Osteoblast (primary cell): Measurements from ENCODE around the gene MYL6. TPM values are rescaled to one million over a fixed set of nuclear protein-coding genes. Genes with fewer than 3 reads are reported as not detected.

Experiments
- DNase-seq: peaks from one replicate; pipeline ENCODE4 v3.0.0; 2011; ENCODE audit warnings: low spot score, mixed read lengths; ENCODE audit not compliant: insufficient read length; ENCODE audit errors: missing footprints
- H2AFZ ChIP-seq: 2 replicates; pipeline ENCODE4 v1.6.0; 2011; ENCODE audit warnings: mild to moderate bottlenecking, low read length
- H3K27ac ChIP-seq: 2 replicates; pipeline ENCODE4 v1.5.1; 2011; ENCODE audit warnings: mild to moderate bottlenecking, low read depth, low read length, moderate library complexity
- H3K27me3 ChIP-seq: 2 replicates; pipeline ENCODE4 v1.6.0; 2012; ENCODE audit warnings: mild to moderate bottlenecking, control low read depth, inconsistent platforms, low read length, moderate library complexity; ENCODE audit not compliant: insufficient read depth
- H3K36me3 ChIP-seq: 2 replicates; pipeline ENCODE4 v1.5.1; 2011; ENCODE audit warnings: mild to moderate bottlenecking, low read length, control low read depth, moderate library complexity; ENCODE audit not compliant: insufficient read depth
- H3K4me1 ChIP-seq: 2 replicates; pipeline ENCODE4 v1.5.1; 2011; ENCODE audit warnings: mild to moderate bottlenecking, low read length, control low read depth, moderate library complexity; ENCODE audit not compliant: insufficient read depth
- H3K4me2 ChIP-seq: 2 replicates; pipeline ENCODE4 v1.6.0; 2011; ENCODE audit warnings: mild to moderate bottlenecking, low read length; ENCODE audit not compliant: insufficient read depth
- H3K4me3 ChIP-seq: fragments of 200-600 bp; sonication (generic); 3 replicates; pipeline ENCODE4 v1.5.1; 2012; ENCODE audit warnings: mild to moderate bottlenecking, low read length, inconsistent platforms; ENCODE audit not compliant: insufficient read depth
- H3K79me2 ChIP-seq: 2 replicates; pipeline ENCODE4 v1.6.0; 2012; ENCODE audit warnings: mild to moderate bottlenecking, low read length, control low read depth, inconsistent platforms; ENCODE audit not compliant: insufficient read depth
- H3K9me3 ChIP-seq: 2 replicates; pipeline ENCODE4 v1.5.1; 2011; ENCODE audit warnings: low read depth, low read length, control low read depth
- H4K20me1 ChIP-seq: 2 replicates; pipeline ENCODE4 v1.6.0; 2012; ENCODE audit warnings: mild to moderate bottlenecking, low read length, control low read depth; ENCODE audit not compliant: insufficient read depth
- total RNA-seq: library from RNA; depleted of rRNA; stranded (reverse); fragments of >200 nt; gene quantifications from 2 replicates; pipeline ENCODE4 v1.2.3, GENCODE V29; 2012
- TF ChIP-seq, protein P1 (sequence below): IDR thresholded peaks from 2 replicates; pipeline ENCODE4 v1.5.1; 2011; ENCODE audit warnings: mild to moderate bottlenecking, low read depth, low read length, moderate library complexity; ENCODE audit errors: extremely low read depth

MYL6 gene
- total RNA-seq, 1 donor, result 873 TPM

DNA sequence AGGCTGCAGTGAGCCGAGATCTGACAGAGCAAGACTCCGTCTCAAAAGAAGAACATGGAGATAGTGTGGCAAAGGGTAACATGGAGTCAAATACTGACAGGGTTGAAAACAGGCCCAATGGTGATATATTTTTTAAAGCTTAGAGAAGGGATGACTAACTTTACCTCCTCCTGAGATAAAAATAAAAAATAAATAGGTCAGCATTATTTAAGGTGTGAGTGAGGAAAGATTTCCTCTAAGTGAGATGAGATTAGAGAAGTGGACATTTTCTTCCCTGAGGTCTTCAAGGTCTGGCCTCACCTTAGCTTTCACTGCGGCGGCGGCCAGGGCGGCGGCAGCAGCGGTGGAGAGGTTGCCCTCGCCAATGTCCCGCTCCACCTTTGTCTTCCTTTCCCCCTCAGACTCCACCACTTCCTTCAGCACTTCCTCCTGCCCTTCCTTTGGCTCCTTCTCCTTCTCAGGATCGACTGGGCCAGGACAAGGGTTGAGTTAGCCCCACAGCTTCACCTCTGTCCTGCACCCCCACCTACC lies 11.1 kb downstream of the MYL6 start:
- no peaks in the 10 kb centered on the region for H3K9me3 ChIP-seq
- H3K27me3 ChIP-seq, result no peaks in the 10 kb centered on the region
- H3K4me3 ChIP-seq, result no peak overlapping the region
- no peak for DNase-seq
- no peaks in the 10 kb centered on the region for H3K79me2 ChIP-seq
- H3K4me1 ChIP-seq, result no peaks in the 10 kb centered on the region
- no peak overlapping the region for H3K27ac ChIP-seq
- TF ChIP-seq, protein P1, sequence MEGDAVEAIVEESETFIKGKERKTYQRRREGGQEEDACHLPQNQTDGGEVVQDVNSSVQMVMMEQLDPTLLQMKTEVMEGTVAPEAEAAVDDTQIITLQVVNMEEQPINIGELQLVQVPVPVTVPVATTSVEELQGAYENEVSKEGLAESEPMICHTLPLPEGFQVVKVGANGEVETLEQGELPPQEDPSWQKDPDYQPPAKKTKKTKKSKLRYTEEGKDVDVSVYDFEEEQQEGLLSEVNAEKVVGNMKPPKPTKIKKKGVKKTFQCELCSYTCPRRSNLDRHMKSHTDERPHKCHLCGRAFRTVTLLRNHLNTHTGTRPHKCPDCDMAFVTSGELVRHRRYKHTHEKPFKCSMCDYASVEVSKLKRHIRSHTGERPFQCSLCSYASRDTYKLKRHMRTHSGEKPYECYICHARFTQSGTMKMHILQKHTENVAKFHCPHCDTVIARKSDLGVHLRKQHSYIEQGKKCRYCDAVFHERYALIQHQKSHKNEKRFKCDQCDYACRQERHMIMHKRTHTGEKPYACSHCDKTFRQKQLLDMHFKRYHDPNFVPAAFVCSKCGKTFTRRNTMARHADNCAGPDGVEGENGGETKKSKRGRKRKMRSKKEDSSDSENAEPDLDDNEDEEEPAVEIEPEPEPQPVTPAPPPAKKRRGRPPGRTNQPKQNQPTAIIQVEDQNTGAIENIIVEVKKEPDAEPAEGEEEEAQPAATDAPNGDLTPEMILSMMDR, result no peak
- no peak overlapping the region for H3K4me2 ChIP-seq
- H4K20me1 ChIP-seq, result no peaks in the 10 kb centered on the region
- H2AFZ ChIP-seq, result no peak overlapping the region
- peaks cover 76% of the 10 kb centered on the region for H3K36me3 ChIP-seq

DNA sequence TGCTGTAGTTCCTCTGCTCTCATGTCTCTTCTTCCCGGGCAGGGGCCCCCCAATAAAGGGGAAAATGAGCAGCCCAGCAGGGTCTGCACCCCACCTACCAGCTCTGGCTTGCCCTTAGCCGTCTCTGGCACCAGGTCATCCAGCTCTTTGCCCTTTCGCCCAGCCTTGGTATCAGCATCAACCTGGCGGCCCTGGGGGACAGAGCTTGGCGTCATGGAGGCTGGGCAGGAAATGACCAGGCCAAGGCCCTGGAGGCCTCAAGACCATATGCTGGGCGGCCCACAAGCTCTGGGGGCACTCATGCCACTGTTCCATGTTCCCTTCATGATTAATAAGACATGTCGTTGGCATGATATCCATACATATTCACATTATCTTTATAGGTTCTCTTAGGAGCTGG lies 14.7 kb downstream of the MYL6 start:
- TF ChIP-seq, protein P1, result no peak
- H3K27me3 ChIP-seq, result no peaks in the 10 kb centered on the region
- no peak for DNase-seq
- no peaks in the 10 kb centered on the region for H3K79me2 ChIP-seq
- H3K4me1 ChIP-seq, result no peaks in the 10 kb centered on the region
- no peak overlapping the region for H3K4me3 ChIP-seq
- H4K20me1 ChIP-seq, result no peaks in the 10 kb centered on the region
- H3K36me3 ChIP-seq, result peaks cover 79% of the 10 kb centered on the region
- no peak overlapping the region for H3K4me2 ChIP-seq
- H3K27ac ChIP-seq, result no peak overlapping the region
- no peaks in the 10 kb centered on the region for H3K9me3 ChIP-seq
- no peak overlapping the region for H2AFZ ChIP-seq

DNA sequence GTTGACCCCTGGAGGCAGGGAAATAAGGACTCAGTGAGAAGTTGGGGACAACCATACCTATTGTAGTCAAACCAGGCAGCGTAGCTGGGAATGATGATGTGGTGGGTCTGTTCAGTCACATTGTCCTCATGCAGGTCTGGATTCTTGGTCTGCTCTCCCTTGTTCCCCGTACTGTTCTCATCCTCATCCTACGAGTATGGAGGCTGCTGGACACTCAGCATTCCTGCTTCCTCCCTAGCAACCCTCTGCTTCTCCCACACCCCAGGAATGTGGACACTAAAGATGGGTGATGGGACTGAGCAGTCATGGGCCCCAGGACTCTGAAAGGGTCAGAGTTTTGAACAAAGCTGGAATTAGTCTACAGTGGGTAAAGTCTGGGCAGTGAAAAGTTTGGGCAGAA lies 20.2 kb downstream of the MYL6 start:
- peaks cover 84% of the 10 kb centered on the region for H3K36me3 ChIP-seq
- no peaks in the 10 kb centered on the region for H3K79me2 ChIP-seq
- H3K27me3 ChIP-seq, result no peaks in the 10 kb centered on the region
- TF ChIP-seq, protein P1, result no peak
- H3K4me1 ChIP-seq, result no peaks in the 10 kb centered on the region
- no peak overlapping the region for H3K27ac ChIP-seq
- no peaks in the 10 kb centered on the region for H3K9me3 ChIP-seq
- H4K20me1 ChIP-seq, result no peaks in the 10 kb centered on the region
- no peak for DNase-seq
- no peak overlapping the region for H2AFZ ChIP-seq
- H3K4me3 ChIP-seq, result no peak overlapping the region
- no peak overlapping the region for H3K4me2 ChIP-seq

DNA sequence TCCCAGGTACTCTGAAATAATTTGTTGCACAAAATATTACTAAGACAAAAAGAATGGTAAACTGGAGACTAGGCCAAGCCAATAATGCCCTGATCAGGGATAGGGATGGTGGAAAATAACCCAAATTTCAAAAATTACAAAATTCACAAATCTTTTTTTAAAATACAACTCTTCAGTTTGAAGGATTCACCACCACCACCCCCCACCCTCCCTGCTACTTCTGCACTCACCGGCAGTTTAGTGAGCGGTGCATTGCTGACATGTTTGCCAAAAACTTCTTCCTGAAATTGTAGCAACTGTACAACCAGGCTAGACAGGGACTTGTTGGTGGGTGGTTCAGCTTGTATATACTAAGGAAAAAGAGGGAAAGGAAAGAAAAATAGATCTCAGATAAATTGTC lies 28.8 kb downstream of the MYL6 start:
- peak; percentile 52 for DNase-seq
- H2AFZ ChIP-seq, result no peak overlapping the region
- H3K4me2 ChIP-seq, result no peak overlapping the region
- H3K79me2 ChIP-seq, result peaks cover 41% of the 10 kb centered on the region
- no peak overlapping the region for H3K27ac ChIP-seq
- H3K4me1 ChIP-seq, result peaks cover 23% of the 10 kb centered on the region
- TF ChIP-seq, protein P1, result no peak
- H3K27me3 ChIP-seq, result no peaks in the 10 kb centered on the region
- H4K20me1 ChIP-seq, result peaks cover 13% of the 10 kb centered on the region
- no peaks in the 10 kb centered on the region for H3K9me3 ChIP-seq
- peaks cover 32% of the 10 kb centered on the region for H3K36me3 ChIP-seq
- no peak overlapping the region for H3K4me3 ChIP-seq
